ENCODE data around the gene XNDC1N.

XNDC1N gene

GRCh38 chr11:71963468-71963867, 35.1 kb upstream of the XNDC1N start:
- TF ChIP-seq CTCF (IDR thresholded peaks at IDR 0.05; ENCODE audit: insufficient read depth, low read depth, low read length, missing control alignments) = no peak
- no peak overlapping the region for H3K4me3 ChIP-seq (ENCODE audit: low read length)
- no peak for DNase-seq (ENCODE audit: low read depth)

- no peak for TF ChIP-seq CTCF (IDR thresholded peaks at IDR 0.05; ENCODE audit: insufficient read depth, low read depth, low read length, missing control alignments)
- DNase-seq (ENCODE audit: low read depth) = no peak
- no peak overlapping the region for H3K4me3 ChIP-seq (ENCODE audit: low read length)
Observed at GRCh38 chr11:71962428-71963038, 34.1 kb upstream of the XNDC1N start.

- no peak for DNase-seq (ENCODE audit: low read depth)
- no peak overlapping the region for H3K4me3 ChIP-seq (ENCODE audit: low read length)
- TF ChIP-seq CTCF (IDR thresholded peaks at IDR 0.05; ENCODE audit: insufficient read depth, low read depth, low read length, missing control alignments) = no peak
Observed at GRCh38 chr11:71955898-71956456, 27.6 kb upstream of the XNDC1N start.

GRCh38 chr11:71951741-71952310, 23.4 kb upstream of the XNDC1N start:
- DNase-seq (ENCODE audit: low read depth) = no peak
- TF ChIP-seq CTCF (IDR thresholded peaks at IDR 0.05; ENCODE audit: insufficient read depth, low read depth, low read length, missing control alignments) = no peak
- H3K4me3 ChIP-seq (ENCODE audit: low read length) = no peak overlapping the region

GRCh38 chr11:71949034-71949433, 20.6 kb upstream of the XNDC1N start:
- TF ChIP-seq CTCF (IDR thresholded peaks at IDR 0.05; ENCODE audit: insufficient read depth, low read depth, low read length, missing control alignments) = no peak
- DNase-seq (ENCODE audit: low read depth) = no peak

GRCh38 chr11:71948314-71949027, 20.1 kb upstream of the XNDC1N start:
- no peak for TF ChIP-seq CTCF (IDR thresholded peaks at IDR 0.05; ENCODE audit: insufficient read depth, low read depth, low read length, missing control alignments)
- H3K4me3 ChIP-seq (ENCODE audit: low read length) = no peak overlapping the region
- no peak for DNase-seq (ENCODE audit: low read depth)

More at GRCh38 chr11:71949034-71949433, 20.6 kb upstream of the XNDC1N start:
- H3K4me3 ChIP-seq (ENCODE audit: low read length) = no peak overlapping the region
